H7 (cell line): Measurements from ENCODE around the gene FBXL12. TPM values are rescaled to one million over a fixed set of nuclear protein-coding genes. Genes with fewer than 3 reads are reported as not detected.

ENCODE experiments used
- DNase-seq: peaks from one replicate; pipeline ENCODE4 v3.0.0; 2012
- H3K27me3 ChIP-seq: 2 replicates; pipeline ENCODE4 v1.6.0; 2011; ENCODE audit warnings: mild to moderate bottlenecking, low read length; ENCODE audit not compliant: control insufficient read depth, insufficient read depth
- H3K36me3 ChIP-seq: replicated peaks from 2 replicates; pipeline ENCODE4 v1.5.1; 2011; ENCODE audit warnings: low read length; ENCODE audit not compliant: control insufficient read depth, insufficient read depth
- H3K4me3 ChIP-seq: 2 replicates; pipeline ENCODE4 v1.5.1; 2011; ENCODE audit warnings: low read depth, mild to moderate bottlenecking, control low read depth, low read length, moderate library complexity; ENCODE audit not compliant: insufficient read depth
- total RNA-seq: library from RNA; depleted of rRNA; stranded (reverse); fragments of >200 nt; shearing (Covaris generic); gene quantifications from 2 replicates; pipeline ENCODE4 v1.2.3, GENCODE V29; 2014; rRNA removed

FBXL12 gene
- total RNA-seq, result 31.2 and 36.4 TPM in 2 replicates

DNA sequence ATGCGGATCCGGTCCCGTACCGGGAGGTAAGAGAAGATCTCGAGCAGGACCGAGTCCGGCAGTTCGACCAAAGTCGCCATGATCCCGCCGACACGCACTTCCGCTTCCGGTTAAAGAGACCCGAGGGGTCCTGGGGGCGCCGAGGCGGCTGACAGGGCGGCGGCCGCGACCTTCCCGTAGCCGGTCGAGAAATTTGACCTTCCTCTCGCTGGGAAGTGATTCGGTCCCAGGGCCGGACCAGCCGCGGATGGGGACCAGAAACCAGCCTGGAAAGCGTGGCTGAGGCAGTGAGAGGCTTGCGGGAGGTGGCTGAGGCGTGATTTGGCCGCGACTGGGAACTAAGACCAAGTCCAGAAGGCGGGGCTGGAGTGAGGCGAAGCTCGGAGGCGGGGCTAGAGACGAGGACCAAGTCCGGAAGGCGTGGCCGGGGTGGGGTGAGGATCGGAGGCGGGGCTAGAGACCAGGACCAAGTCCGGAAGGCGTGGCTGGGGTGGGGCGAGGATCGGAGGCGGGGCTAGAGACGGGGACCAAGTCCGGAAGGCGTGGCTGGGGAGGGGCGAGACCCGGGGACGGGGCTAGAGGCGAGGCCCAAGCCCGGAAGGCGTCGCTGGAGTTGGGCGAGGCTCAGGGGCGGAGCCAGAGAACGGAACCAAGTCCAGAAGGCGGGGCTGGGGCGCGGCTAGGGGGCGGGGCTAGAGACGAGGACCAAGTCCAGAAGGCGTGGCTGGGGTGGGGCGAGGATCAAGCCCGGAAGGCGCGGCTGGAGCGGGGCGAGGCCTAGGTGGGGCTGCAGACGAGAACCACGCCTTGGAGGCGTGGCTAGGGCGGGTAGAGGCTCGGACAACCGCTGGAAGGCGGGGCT, at the start of gene FBXL12:
Gene FBXL12 (minus strand): TSS at position 346 of the 862 bp plus-strand sequence. CDS start 266 bp downstream, at position 80.
- H3K27me3 ChIP-seq, result no peaks in the 10 kb centered on the region
- DNase-seq, result peak; percentile 99
- H3K36me3 ChIP-seq, result no peaks in the 10 kb centered on the region; the same call in 1 of the 2 replicates

DNA sequence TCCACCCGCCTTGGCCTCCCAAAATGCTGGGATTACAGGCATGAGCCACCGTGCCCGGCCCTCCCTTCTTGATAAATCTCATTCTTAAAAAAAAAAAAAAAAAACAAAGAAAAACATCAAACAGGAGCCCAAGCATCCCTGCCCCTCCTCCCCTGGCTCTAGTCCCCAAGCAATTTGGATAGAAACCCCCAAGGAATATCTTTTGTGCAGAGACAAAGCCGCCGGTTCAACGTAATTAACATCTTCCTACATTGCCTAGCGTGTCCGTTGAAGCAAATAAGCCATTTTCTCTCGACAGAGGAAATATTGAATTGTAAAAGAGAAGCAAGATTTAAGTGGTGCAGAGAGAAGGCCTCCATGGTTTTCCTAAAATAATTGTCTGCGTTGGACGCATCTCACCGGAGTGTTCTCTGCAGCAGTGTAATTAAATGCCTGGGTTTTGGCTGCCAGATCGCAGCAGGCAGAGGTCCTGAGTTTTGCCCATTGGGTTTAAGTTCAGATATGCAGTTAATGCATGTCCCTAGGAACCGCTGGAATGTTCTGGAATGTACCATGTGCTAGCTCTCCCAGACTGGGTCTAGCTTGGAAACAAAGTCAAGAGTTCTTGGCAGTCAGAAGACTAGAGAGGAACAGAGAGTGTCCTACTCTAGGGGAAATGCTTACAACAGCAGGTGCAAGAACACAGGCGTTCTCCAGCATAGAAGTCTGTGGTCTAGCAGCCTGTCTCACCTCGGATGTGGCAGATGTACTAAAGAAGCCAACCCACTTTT, 47.0 kb upstream of the FBXL12 start:
- DNase-seq, result no peak
- Histone ChIP-seq H3K27me3 (no peaks in the 10 kb centered on the region), H3K36me3 (no peaks in the 10 kb centered on the region; the same call in 1 of the 2 replicates), H3K4me3 (no peak overlapping the region)

More for the DNA sequence above, at the start of gene FBXL12:
- H3K4me3 ChIP-seq, result peak within 1 kb of the TSS; percentile 96

- Histone ChIP-seq H3K27me3 (no peaks in the 10 kb centered on the region), H3K4me3 (no peak overlapping the region), H3K36me3 (peaks cover 3% of the 10 kb centered on the region; the same call in 1 of the 2 replicates)
- no peak for DNase-seq
These were observed 44.9 kb upstream of the FBXL12 start for GRCh38 chr19:9863759-9864158.

DNA sequence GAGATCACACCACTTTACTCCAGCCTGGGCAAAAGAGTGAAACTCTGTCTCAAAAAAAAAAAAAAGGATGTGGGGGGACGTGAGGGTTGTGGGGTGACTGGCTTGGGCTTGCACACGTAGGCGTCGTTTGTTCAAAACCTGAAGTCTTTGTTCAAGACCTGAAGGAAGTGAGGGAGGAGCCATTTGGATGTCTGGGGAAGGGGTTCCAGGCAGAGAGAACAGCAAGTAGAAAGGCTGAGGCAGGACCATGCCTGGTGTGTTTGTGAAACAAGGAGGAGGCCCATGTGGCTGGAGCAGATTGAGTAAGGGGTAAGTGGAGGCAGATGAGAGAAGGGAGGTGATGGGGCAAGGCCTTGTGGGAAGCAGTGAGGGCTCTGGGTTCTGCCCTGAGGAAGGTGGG, 44.1 kb upstream of the FBXL12 start:
- Histone ChIP-seq H3K4me3 (no peak overlapping the region), H3K27me3 (no peaks in the 10 kb centered on the region), H3K36me3 (peaks cover 6% of the 10 kb centered on the region; the same call in 1 of the 2 replicates)
- no peak for DNase-seq

- DNase-seq, result no peak
- Histone ChIP-seq H3K27me3 (no peaks in the 10 kb centered on the region), H3K4me3 (no peak overlapping the region), H3K36me3 (peaks cover 13% of the 10 kb centered on the region)
These were observed 42.6 kb upstream of the FBXL12 start for GRCh38 chr19:9861503-9861902.

DNA sequence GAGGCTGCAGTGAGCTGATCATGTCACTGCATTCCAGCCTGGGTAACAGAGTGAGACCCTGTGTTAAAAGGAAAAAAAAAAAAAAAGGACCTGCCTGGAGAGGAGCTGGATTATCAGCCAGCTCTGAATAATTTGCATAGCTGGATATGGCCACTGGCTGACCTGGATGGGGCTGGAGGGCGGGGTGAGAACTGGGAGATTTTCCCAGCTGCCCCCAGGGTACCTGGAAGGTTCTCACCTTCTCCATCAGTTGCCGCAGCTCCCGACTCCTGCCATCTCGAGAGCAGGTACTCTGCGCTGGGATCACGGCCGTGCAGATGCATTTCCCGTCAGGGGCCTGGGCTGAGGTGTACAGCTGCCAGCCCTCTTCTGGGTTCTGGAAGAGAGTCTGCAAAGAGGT, 41.5 kb upstream of the FBXL12 start:
- no peak for DNase-seq
- Histone ChIP-seq H3K4me3 (no peak overlapping the region), H3K36me3 (peaks cover 16% of the 10 kb centered on the region), H3K27me3 (no peaks in the 10 kb centered on the region)

GRCh38 chr19:9858766-9859165, 39.9 kb upstream of the FBXL12 start:
- Histone ChIP-seq H3K4me3 (no peak overlapping the region), H3K36me3 (peaks cover 16% of the 10 kb centered on the region), H3K27me3 (no peaks in the 10 kb centered on the region)
- no peak for DNase-seq

DNA sequence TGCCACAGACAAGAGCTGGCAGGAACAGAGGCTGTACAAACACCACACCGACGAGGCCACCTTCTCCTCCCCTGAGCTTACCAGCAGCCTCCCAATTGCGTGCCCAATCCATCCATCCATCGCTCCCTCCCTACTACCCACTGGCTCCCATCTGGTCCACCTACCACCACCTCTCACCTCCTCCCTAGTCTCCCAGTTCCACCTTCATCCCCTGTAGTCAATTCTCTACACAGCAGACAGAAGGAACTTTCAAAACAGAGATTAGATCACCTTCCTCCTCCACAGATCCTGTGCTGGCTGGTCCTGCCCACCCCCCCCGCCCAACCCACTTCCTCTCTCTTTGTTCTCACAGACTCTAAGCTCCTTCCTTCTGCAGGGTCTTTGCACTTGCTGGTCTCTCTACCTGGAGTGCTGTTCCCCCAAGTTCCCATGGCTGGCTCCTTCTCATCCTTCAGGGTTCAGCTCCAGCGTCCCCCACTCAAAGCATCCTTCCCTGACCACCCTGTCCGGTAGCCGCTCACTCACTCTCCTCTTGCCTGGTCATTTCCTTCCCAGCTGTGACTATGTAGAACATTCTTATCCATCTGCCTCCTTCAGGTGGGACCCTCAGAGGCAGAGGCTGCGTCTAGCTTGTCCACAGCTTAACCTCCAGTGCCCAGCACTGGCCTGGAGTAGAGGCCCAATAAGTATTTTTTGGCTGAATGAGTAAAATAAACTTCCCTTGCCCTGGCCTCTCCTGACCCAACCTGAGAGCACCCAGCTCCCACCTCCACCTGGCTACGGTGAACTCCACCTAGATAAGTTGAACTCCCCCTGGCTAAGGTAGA, 39.3 kb upstream of the FBXL12 start:
- peak; percentile 45 for DNase-seq
- H3K4me3 ChIP-seq, result no peak overlapping the region
- H3K36me3 ChIP-seq, result peaks cover 16% of the 10 kb centered on the region
- H3K27me3 ChIP-seq, result no peaks in the 10 kb centered on the region

- Histone ChIP-seq H3K4me3 (no peak overlapping the region), H3K36me3 (peaks cover 16% of the 10 kb centered on the region), H3K27me3 (no peaks in the 10 kb centered on the region)
- peak; percentile 27 for DNase-seq
These were observed 38.3 kb upstream of the FBXL12 start for GRCh38 chr19:9857076-9857721.

GRCh38 chr19:9856609-9857008, 37.7 kb upstream of the FBXL12 start:
- peak; percentile 27 for DNase-seq

GRCh38 chr19:9854282-9854846, 35.5 kb upstream of the FBXL12 start:
- Histone ChIP-seq H3K27me3 (no peaks in the 10 kb centered on the region), H3K36me3 (peaks cover 13% of the 10 kb centered on the region), H3K4me3 (no peak overlapping the region)
- DNase-seq, result peak; percentile 51

More at GRCh38 chr19:9856609-9857008, 37.7 kb upstream of the FBXL12 start:
- Histone ChIP-seq H3K4me3 (no peak overlapping the region), H3K27me3 (no peaks in the 10 kb centered on the region), H3K36me3 (peaks cover 16% of the 10 kb centered on the region)

- Histone ChIP-seq H3K27me3 (no peaks in the 10 kb centered on the region), H3K36me3 (no peaks in the 10 kb centered on the region; the same call in 1 of the 2 replicates), H3K4me3 (no peak overlapping the region)
- DNase-seq, result peak; percentile 46
These were observed 31.5 kb upstream of the FBXL12 start for GRCh38 chr19:9850235-9850959.

- no peak overlapping the region for H3K4me3 ChIP-seq
- no peak for DNase-seq
- no peaks in the 10 kb centered on the region; the same call in none of the 2 replicates for H3K36me3 ChIP-seq
- no peaks in the 10 kb centered on the region for H3K27me3 ChIP-seq
These were observed 30.9 kb upstream of the FBXL12 start for GRCh38 chr19:9849791-9850190.
